GM12801 (cell line): ENCODE measurements around the gene GLT6D1.

ENCODE experiments used
- TF ChIP-seq, protein P1 (sequence below): IDR thresholded peaks from one replicate; pipeline ENCODE4 v1.5.1; 2011; ENCODE audit warnings: control low read depth; ENCODE audit not compliant: insufficient read length; ENCODE audit errors: extremely low read depth

GLT6D1 gene

DNA sequence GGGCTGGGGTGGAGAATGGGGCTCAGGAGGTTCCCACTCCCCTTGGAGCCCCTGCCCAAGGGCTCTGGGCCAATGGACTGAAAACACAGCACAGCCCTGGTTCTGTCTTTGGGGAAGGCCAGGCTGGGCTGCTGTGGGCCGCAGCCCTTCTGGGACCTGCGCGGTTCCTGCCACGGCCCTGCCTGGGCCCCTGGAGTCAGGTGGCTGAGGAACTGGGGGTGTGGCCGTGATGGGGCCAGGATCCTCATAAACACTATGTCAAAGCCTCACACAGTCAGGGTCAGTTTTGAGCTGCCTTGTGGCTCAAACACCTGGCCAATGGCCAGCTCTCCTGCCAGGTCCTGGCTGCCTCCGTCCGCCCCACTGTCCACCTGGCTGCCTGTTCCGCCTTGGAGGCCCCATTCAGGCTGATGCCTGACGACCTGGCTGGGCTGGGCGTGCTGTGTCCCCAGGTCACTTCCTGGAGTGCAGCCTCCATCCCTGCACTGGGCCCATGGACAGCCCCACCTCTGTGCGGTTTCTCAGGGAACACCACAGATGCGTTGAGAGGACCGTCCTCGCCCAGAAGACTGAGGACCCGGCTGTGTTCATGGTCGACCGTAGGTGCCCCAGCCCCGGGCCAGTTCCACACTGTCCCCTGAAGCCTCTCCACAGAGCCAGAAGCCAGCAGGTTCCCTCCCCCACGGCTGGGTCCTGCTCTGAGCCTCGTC is 50.3 kb downstream of the GLT6D1 start:
- TF ChIP-seq, protein P1, sequence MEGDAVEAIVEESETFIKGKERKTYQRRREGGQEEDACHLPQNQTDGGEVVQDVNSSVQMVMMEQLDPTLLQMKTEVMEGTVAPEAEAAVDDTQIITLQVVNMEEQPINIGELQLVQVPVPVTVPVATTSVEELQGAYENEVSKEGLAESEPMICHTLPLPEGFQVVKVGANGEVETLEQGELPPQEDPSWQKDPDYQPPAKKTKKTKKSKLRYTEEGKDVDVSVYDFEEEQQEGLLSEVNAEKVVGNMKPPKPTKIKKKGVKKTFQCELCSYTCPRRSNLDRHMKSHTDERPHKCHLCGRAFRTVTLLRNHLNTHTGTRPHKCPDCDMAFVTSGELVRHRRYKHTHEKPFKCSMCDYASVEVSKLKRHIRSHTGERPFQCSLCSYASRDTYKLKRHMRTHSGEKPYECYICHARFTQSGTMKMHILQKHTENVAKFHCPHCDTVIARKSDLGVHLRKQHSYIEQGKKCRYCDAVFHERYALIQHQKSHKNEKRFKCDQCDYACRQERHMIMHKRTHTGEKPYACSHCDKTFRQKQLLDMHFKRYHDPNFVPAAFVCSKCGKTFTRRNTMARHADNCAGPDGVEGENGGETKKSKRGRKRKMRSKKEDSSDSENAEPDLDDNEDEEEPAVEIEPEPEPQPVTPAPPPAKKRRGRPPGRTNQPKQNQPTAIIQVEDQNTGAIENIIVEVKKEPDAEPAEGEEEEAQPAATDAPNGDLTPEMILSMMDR: no peak

GRCh38 chr9:135588371-135588770 is 51.0 kb downstream of the GLT6D1 start:
- TF ChIP-seq, protein P1: no peak

DNA sequence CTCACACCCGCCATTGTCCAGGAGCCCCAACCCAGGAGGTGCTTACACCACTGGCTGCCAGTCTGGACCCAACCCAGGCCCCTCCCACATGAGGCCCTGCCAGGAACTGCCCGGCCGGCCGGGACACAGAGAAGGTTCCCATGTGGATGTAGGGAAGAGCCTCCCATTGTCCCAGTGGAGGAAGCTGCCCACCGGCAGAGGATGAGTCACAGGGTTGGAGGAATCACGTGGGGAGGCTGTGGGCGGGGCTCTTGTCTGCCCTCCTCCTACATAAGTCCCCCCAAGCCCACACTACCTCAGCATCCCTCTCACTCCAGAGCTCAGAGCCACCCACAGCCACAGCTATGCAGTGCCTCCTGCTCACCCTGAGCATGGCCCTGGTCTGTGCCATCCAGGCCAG is 51.7 kb downstream of the GLT6D1 start:
- TF ChIP-seq, protein P1: no peak

DNA sequence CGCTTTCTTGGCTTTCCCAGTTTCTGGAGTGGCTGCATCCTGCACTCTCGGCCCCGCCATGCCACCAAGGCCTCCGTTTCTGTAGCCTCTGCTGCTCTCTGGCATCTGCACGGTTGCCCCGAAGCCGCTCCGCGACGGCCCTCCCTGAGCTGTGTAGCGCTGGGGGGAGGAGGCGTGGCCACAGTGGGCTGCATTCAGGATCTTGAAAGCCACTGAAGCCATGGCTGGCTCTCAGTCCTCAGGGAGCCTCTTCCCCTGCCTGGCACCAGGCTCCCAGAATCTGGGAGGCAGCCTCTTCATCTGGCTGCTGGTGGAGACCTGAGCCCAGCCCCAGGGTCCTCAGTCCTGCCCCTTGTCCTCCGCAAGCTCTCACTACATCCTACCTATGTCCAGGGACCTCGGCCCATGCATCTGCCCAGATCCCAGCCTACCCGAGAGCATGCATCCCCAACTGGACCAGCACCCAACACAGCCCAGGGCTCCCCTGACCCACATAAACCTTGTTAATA is 52.7 kb downstream of the GLT6D1 start:
- TF ChIP-seq, protein P1: no peak

GRCh38 chr9:135584934-135585333 is 54.4 kb downstream of the GLT6D1 start:
- TF ChIP-seq, protein P1: no peak

DNA sequence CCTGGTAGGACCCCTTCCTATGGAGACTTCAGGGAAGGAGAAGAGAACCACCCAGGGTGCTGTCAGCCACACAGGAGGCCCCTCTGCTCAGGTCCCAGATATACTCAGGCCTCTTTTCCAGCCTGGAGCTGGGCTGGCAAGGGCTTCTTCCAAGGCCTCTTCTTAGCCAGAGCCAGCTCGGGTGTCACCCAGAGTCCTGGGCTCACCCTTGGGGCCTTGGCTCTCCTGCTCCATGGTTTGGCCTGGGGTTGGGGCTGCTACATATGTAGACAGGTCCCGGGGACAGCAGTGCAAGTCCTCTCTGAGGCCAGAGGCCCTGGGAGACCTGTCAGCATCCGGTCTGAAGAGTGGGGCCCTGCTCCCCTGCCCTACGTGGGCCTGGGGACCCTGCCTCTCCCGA is 55.0 kb downstream of the GLT6D1 start:
- TF ChIP-seq, protein P1: no peak

DNA sequence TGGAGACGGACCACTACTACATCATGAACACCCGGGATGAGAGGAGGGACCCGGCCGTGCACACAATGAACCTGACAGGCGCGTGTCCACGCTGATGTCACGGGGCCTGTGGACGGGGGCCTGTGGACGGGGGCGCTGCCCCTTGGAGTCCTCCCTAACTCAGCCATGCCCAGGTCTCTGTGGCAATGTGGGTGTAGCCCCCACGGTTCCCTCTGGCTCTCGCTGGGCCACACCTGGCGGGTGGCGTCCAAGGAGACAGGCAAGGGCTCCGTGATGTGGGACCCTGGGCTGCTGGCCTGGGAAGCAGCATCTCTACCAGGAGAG is 55.7 kb downstream of the GLT6D1 start:
- TF ChIP-seq, protein P1: no peak
